IgD-negative memory B cell (primary cell): ENCODE measurements around the gene FLYWCH1. TPM values are rescaled to one million over a fixed set of nuclear protein-coding genes. Genes with fewer than 3 reads are reported as not detected.

Experiments
- H3K27ac Mint-ChIP-seq, 3 donors: one replicate each; pipeline ENCODE4 v1.8.0; 2020 to 2022; ENCODE audit warnings: mild to moderate bottlenecking in 3 of 3, mixed read lengths in 3 of 3, moderate library complexity in 1 of 3
- H3K27me3 Mint-ChIP-seq: one replicate; pipeline ENCODE4 v1.8.0; 2021; ENCODE audit warnings: mixed read lengths
- H3K36me3 Mint-ChIP-seq: one replicate; pipeline ENCODE4 v1.8.0; 2020; ENCODE audit warnings: mild to moderate bottlenecking, mixed read lengths
- H3K4me1 Mint-ChIP-seq, 3 donors: one replicate each; pipeline ENCODE4 v1.8.0; 2020 to 2022; ENCODE audit warnings: mixed read lengths in 3 of 3, mild to moderate bottlenecking in 1 of 3
- H3K4me3 Mint-ChIP-seq, 4 donors: one replicate each; pipeline ENCODE4 v1.8.0; 2020 to 2022; ENCODE audit warnings: mild to moderate bottlenecking in 4 of 4, mixed read lengths in 4 of 4, moderate library complexity in 3 of 4
- H3K9me3 Mint-ChIP-seq, 3 donors: one replicate each; pipeline ENCODE4 v1.8.0; 2020 to 2021; ENCODE audit warnings: mixed read lengths in 3 of 3, mild to moderate bottlenecking in 1 of 3
- polyA plus RNA-seq: library from polyadenylated mRNA; unstranded; fragments of 300-500 nt; fragmentation: Illumina TruSeq; gene quantifications from one replicate; pipeline ENCODE4 v1.2.3, GENCODE V29; 2021

The FLYWCH1 gene, protein sequence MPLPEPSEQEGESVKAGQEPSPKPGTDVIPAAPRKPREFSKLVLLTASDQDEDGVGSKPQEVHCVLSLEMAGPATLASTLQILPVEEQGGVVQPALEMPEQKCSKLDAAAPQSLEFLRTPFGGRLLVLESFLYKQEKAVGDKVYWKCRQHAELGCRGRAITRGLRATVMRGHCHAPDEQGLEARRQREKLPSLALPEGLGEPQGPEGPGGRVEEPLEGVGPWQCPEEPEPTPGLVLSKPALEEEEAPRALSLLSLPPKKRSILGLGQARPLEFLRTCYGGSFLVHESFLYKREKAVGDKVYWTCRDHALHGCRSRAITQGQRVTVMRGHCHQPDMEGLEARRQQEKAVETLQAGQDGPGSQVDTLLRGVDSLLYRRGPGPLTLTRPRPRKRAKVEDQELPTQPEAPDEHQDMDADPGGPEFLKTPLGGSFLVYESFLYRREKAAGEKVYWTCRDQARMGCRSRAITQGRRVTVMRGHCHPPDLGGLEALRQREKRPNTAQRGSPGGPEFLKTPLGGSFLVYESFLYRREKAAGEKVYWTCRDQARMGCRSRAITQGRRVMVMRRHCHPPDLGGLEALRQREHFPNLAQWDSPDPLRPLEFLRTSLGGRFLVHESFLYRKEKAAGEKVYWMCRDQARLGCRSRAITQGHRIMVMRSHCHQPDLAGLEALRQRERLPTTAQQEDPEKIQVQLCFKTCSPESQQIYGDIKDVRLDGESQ
- polyA plus RNA-seq, result 14.8 TPM

DNA sequence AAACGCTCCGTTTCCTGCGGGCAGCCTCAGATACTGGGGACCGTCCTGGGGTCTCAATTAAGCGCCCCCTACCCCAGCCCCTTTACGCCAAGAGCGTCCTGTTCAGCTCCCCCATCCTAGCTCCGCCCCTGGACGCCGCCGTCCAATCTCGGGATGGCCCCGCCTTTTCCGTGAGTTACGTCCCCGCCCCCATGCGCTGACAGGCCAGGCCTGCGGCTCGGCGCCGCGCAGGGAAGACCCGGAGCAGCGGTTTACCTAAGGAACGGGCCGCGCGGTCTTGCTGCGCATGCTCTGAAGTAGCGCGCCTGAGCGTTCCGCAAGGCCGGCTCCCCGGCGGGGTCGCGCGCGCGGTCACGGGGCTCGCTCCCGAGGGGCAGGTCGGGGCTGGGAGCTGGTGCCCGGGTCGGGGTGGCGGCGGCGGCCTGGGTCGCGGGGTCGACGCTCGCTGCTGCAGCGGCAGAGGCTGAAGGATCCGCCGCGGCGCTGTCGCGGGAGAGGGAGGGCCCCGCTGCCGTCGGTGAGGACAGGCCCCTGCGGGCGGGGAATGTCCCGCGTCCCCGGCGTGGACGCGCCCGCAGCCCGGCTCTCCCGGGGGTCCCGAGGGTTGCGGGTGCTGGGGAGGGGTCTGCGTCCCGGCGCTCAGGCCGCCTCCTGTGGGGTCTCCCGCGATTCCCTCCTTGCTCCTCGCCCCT, at the start of gene FLYWCH1:
Gene FLYWCH1 (plus strand): TSS at position 294 of the 692 bp plus-strand sequence. CDS start 17,755 bp downstream, outside the sequence.
- peak within 1 kb of the TSS; percentile 85 to 95 (median 92) for H3K4me3 Mint-ChIP-seq
- H3K4me1 Mint-ChIP-seq, result peaks cover 19 to 24% (median 22%) of the 10 kb centered on the region in 3 donors
- H3K9me3 Mint-ChIP-seq, result no peaks in the 10 kb centered on the region

GRCh38 chr16:2865651-2866050, 46.1 kb upstream of the FLYWCH1 start:
- H3K4me1 Mint-ChIP-seq, result peaks cover 3 to 8% (median 5%) of the 10 kb centered on the region in 3 donors
- H3K27me3 Mint-ChIP-seq, result peaks cover 7% of the 10 kb centered on the region

More for the DNA sequence above, at the start of gene FLYWCH1:
- Mint-ChIP-seq H3K27me3 (no peaks in the 10 kb centered on the region), H3K27ac (peak within 1 kb of the TSS; percentile 58 to 83 (median 70)), H3K36me3 (no peaks in the 10 kb centered on the region)

DNA sequence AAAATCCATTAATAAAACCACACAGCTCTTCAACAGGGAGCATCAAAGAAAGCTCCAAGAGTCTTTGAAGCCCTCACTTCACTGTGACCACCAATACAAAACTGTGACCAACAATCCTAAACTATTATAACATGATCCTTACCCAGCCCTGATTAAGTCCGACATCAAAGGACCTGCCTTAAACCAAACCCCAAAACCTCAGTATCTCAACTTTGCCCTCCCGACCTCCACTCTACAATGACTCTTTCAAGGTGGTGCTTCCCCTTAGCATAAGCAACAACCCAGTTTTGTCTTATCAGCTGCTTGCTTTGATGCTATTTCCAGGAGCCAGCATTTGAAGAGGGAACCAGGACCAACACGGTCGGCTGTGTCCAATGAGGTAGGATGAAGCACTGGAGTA, 45.3 kb upstream of the FLYWCH1 start:
- no peak overlapping the region for H3K27ac Mint-ChIP-seq
- H3K36me3 Mint-ChIP-seq, result no peaks in the 10 kb centered on the region
- H3K9me3 Mint-ChIP-seq, result no peaks in the 10 kb centered on the region
- peak overlapping the region in 2 of 4 donors; percentile 42 to 61 for H3K4me3 Mint-ChIP-seq
- H3K4me1 Mint-ChIP-seq, result peaks cover 3 to 8% (median 5%) of the 10 kb centered on the region in 3 donors
- peaks cover 3% of the 10 kb centered on the region for H3K27me3 Mint-ChIP-seq

More at GRCh38 chr16:2865651-2866050, 46.1 kb upstream of the FLYWCH1 start:
- no peaks in the 10 kb centered on the region for H3K36me3 Mint-ChIP-seq
- no peak overlapping the region for H3K27ac Mint-ChIP-seq
- peak overlapping the region in 1 of 4 donors; percentile 61 for H3K4me3 Mint-ChIP-seq
- peaks cover 0 to 4% (median 0%) of the 10 kb centered on the region in 3 donors for H3K9me3 Mint-ChIP-seq

DNA sequence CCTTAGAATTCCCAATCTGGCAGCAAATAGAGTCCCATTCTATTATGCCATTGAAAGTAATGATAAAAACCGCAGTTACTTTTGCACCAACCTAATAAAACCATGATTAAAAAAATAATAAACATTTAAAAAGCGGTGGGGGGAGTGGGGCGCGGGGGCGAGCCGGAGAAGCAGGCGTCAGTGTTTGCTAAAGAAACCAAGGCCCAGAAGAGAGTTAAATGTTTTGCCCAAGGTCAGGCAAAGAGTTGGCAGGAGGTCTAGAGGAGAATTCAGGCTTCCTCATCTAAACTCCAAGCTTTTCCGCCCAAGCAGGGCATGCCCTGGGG, 44.1 kb upstream of the FLYWCH1 start:
- H3K9me3 Mint-ChIP-seq, result no peaks in the 10 kb centered on the region
- H3K4me1 Mint-ChIP-seq, result peaks cover 3 to 8% (median 5%) of the 10 kb centered on the region in 3 donors

GRCh38 chr16:2867987-2868789, 43.5 kb upstream of the FLYWCH1 start:
- peak overlapping the region; percentile 74 to 92 (median 91) for H3K27ac Mint-ChIP-seq
- H3K9me3 Mint-ChIP-seq, result no peaks in the 10 kb centered on the region

More for the DNA sequence above, 44.1 kb upstream of the FLYWCH1 start:
- Mint-ChIP-seq H3K36me3 (no peaks in the 10 kb centered on the region), H3K27ac (peak overlapping the region in 2 of 3 donors; percentile 74 to 92), H3K27me3 (peaks cover 1% of the 10 kb centered on the region), H3K4me3 (peak overlapping the region; percentile 86 to 96 (median 90))

GRCh38 chr16:2871926-2872325, 39.8 kb upstream of the FLYWCH1 start:
- peaks cover 5 to 7% (median 5%) of the 10 kb centered on the region in 3 donors for H3K4me1 Mint-ChIP-seq
- H3K27ac Mint-ChIP-seq, result no peak overlapping the region
- no peaks in the 10 kb centered on the region for H3K36me3 Mint-ChIP-seq
- H3K27me3 Mint-ChIP-seq, result peaks cover 1% of the 10 kb centered on the region
- H3K9me3 Mint-ChIP-seq, result no peaks in the 10 kb centered on the region
- H3K4me3 Mint-ChIP-seq, result no peak overlapping the region

More at GRCh38 chr16:2867987-2868789, 43.5 kb upstream of the FLYWCH1 start:
- Mint-ChIP-seq H3K4me1 (peaks cover 3 to 8% (median 5%) of the 10 kb centered on the region in 3 donors), H3K36me3 (no peaks in the 10 kb centered on the region), H3K4me3 (peak overlapping the region; percentile 86 to 96 (median 90)), H3K27me3 (peaks cover 1% of the 10 kb centered on the region)

- H3K27me3 Mint-ChIP-seq, result peaks cover 1% of the 10 kb centered on the region
- H3K36me3 Mint-ChIP-seq, result no peaks in the 10 kb centered on the region
- H3K4me3 Mint-ChIP-seq, result peak overlapping the region in 1 of 4 donors; percentile 33
- H3K9me3 Mint-ChIP-seq, result no peaks in the 10 kb centered on the region
- peaks cover 0 to 4% (median 0%) of the 10 kb centered on the region in 3 donors for H3K4me1 Mint-ChIP-seq
- H3K27ac Mint-ChIP-seq, result no peak overlapping the region
These were observed 37.5 kb upstream of the FLYWCH1 start for GRCh38 chr16:2874032-2874911.

DNA sequence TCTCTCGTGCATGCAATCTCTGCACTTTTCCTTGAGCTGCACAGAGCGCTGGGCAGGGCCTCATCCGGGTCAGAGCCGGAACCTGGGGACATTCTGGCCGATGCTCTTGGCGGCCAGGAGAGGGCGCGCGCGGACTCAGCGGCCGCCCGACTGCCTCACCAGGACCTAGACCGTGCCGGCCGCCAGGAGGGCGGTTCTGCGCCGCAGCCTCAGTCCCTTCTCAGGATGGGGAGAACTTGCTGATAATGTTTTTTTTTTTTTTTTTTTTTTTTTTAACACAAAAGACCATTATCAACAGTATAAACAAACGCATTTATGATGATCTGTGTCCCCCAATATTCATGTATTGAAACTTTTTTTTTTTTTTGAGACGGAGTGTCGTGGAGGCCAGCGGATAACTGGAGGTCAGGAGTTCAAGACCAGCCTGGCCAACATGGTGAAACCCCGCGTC, 36.8 kb upstream of the FLYWCH1 start:
- peak overlapping the region in 1 of 3 donors; percentile 31 for H3K27ac Mint-ChIP-seq
- no peaks in the 10 kb centered on the region for H3K9me3 Mint-ChIP-seq
- peak overlapping the region in 1 of 4 donors; percentile 20 for H3K4me3 Mint-ChIP-seq
- H3K27me3 Mint-ChIP-seq, result peaks cover under 1% of the 10 kb centered on the region
- no peaks in the 10 kb centered on the region for H3K36me3 Mint-ChIP-seq
- peaks cover 0 to 4% (median 0%) of the 10 kb centered on the region in 3 donors for H3K4me1 Mint-ChIP-seq

DNA sequence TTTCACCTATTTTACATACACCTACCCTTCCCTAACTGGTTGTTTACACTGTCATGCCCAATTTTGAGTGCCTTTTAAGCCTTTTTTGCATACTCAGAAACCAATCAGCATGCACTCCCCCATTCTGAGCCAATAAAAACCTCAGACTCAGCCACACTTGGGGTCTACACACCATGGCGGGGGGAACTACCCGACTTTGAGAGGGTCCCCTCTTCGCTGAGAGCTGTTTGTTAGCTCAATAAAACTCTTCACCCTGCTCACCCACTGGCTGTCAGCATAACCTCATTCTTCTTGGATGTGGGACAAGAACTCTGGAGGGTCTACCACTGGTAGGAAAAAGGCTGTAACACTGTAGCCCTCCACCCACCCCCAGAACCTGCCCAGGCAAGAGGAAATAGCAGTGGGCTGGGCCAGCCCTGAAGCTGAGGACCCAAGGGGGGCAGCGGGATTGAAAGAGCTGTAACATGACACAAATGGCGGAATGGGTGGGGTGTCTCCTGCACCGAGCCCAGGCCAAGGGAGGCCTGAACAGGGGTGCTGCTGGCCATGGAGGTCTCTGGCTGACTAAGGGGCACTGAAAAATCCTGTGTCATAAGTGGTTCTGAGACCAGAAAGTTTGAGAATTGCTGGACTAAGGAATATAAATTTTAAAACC, 31.8 kb upstream of the FLYWCH1 start:
- Mint-ChIP-seq H3K27ac (peak overlapping the region in 1 of 3 donors; percentile 39), H3K4me1 (peaks cover 0 to 8% (median 1%) of the 10 kb centered on the region in 3 donors), H3K4me3 (peak overlapping the region in 1 of 4 donors; percentile 56), H3K36me3 (no peaks in the 10 kb centered on the region), H3K9me3 (no peaks in the 10 kb centered on the region), H3K27me3 (no peaks in the 10 kb centered on the region)

DNA sequence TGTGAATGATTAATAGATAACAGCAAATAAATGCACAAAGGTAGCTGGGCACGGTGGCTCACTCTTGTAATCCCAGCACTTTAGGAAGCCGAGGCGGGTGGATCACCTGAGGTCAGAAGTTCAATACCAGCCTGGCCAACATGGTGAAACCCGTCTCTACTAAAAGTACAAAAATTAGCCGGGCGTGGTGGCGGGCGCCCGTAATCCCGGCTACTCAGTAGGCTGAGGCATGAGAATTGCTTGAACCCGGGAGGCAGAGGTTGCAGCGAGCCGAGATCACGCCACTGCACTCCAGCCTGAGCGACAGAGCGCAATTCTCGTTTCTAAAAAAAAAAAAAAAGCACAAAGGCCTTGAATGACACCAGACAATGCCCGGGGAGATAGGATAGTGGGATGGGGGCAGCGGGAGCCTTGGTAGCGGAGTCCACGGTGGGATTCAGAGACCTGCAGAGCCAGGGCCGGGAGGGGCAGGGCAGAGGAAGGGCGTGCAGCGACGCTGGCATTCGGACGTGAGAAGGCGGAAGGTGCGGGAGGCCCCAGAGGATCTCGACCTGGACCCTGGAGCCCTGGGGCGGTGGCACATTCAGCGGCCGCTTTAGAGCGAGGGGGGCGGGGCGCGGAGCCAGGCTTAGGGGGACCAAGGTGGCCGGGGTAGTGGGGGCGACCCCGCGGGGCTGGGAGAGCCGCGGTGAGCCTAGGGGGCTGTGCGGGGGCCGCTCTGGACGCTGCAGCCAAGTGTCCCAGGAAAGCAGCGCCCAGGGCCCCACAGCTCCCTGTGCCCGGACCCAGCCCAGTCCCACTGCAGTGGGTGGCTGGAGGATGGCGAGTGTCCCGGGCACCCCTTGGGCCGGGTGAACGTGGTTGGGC, 29.7 kb upstream of the FLYWCH1 start:
- H3K27me3 Mint-ChIP-seq, result no peaks in the 10 kb centered on the region
- H3K36me3 Mint-ChIP-seq, result no peaks in the 10 kb centered on the region
- peaks cover 0 to 3% (median 2%) of the 10 kb centered on the region in 3 donors for H3K9me3 Mint-ChIP-seq
- H3K4me1 Mint-ChIP-seq, result peaks cover 1 to 12% (median 7%) of the 10 kb centered on the region in 3 donors
- peak overlapping the region; percentile 77 to 95 (median 92) for H3K4me3 Mint-ChIP-seq
- H3K27ac Mint-ChIP-seq, result peak overlapping the region; percentile 9 to 98 (median 75)

DNA sequence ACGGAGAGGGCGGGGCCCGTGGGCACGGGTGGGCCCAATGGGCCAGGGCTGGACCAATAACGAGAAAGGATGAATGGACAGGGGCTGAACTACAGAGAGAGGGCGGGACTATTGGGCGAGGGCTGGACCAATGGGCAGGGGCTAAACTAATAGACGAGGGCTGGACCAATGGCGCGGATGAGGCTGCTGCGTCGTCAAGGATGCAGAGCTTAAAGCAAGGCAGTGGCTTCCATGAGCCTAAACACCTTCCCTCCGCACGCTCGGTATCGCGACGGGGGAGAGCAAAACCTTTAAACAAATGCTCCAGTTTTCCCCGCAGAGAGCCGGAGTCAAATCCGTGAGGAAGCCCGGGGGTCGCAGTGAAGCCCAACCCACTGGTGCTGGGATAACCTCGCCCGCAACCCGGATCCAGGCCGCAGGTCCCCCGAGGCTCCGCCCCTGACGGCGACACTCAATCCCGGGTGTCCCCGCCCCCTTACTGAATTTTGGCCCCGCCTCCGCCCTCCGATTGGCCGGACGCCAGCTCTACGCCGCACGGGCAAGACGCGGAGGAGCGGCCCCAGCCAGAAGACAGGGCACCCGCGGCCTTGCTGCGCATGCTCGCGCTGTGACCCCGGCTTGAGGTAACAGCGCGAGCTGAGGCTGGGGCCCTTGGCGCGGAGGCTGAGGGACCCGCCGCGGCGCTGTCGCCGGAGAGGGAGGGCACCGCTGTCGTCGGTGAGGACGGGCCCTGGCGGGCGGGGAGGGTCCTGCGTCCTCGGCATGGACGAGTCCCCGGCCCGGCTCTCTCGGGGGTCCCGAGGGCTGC, 28.9 kb upstream of the FLYWCH1 start, which contains the start of gene FLYWCH2:
Gene FLYWCH2 (plus strand): TSS at position 566 of the 808 bp plus-strand sequence. CDS start 13,235 bp downstream, outside the sequence.
- no peaks in the 10 kb centered on the region for H3K27me3 Mint-ChIP-seq

More for the DNA sequence above, 28.9 kb upstream of the FLYWCH1 start, which contains the start of gene FLYWCH2:
- Mint-ChIP-seq H3K4me1 (peaks cover 1 to 12% (median 7%) of the 10 kb centered on the region in 3 donors), H3K4me3 (peak within 1 kb of the TSS; percentile 81 to 95 (median 92)), H3K9me3 (peaks cover 0 to 3% (median 2%) of the 10 kb centered on the region in 3 donors), H3K36me3 (no peaks in the 10 kb centered on the region), H3K27ac (peak within 1 kb of the TSS; percentile 57 to 98 (median 75))
